BLaER1 (cell line): Measurements from ENCODE around the gene OR2A5.

ENCODE experiments used
- H3K27ac ChIP-seq: shearing (Covaris generic); formaldehyde crosslinking; 2 replicates; pipeline ENCODE4 v1.8.1; 2022
- H3K27me3 ChIP-seq: shearing (Covaris generic); formaldehyde crosslinking; 2 replicates; pipeline ENCODE4 v1.8.1; 2022
- H3K36me3 ChIP-seq: shearing (Covaris generic); formaldehyde crosslinking; 2 replicates; pipeline ENCODE4 v1.8.1; 2022
- H3K4me1 ChIP-seq: shearing (Covaris generic); formaldehyde crosslinking; 2 replicates; pipeline ENCODE4 v1.8.1; 2022
- H3K4me2 ChIP-seq: shearing (Covaris generic); formaldehyde crosslinking; 2 replicates; pipeline ENCODE4 v1.8.1; 2022
- H3K4me3 ChIP-seq: shearing (Covaris generic); formaldehyde crosslinking; 2 replicates; pipeline ENCODE4 v1.8.1; 2022
- H3K9ac ChIP-seq: shearing (Covaris generic); formaldehyde crosslinking; 2 replicates; pipeline ENCODE4 v1.8.1; 2022
- H3K9me3 ChIP-seq: shearing (Covaris generic); formaldehyde crosslinking; 2 replicates; pipeline ENCODE4 v1.8.1; 2022
- H4K20me1 ChIP-seq: shearing (Covaris generic); formaldehyde crosslinking; 2 replicates; pipeline ENCODE4 v1.8.1; 2022
- Cebpa-rat ChIP-seq: shearing (Covaris generic); IDR thresholded peaks from 2 replicates; pipeline ENCODE4 v1.8.1; 2022

The OR2A5 gene

GRCh38 chr7:144018065-144018464, 30.7 kb upstream of the OR2A5 start:
- no peak overlapping the region for H3K27ac ChIP-seq
- H3K4me2 ChIP-seq = no peak overlapping the region
- no peaks in the 10 kb centered on the region for H3K27me3 ChIP-seq
- no peaks in the 10 kb centered on the region for H3K4me1 ChIP-seq
- TF ChIP-seq Cebpa-rat = no peak
- H3K9ac ChIP-seq = no peak overlapping the region
- no peaks in the 10 kb centered on the region for H3K9me3 ChIP-seq
- no peaks in the 10 kb centered on the region for H4K20me1 ChIP-seq
- H3K4me3 ChIP-seq = no peak overlapping the region
- no peaks in the 10 kb centered on the region for H3K36me3 ChIP-seq

- Histone ChIP-seq H4K20me1 (no peaks in the 10 kb centered on the region), H3K4me1 (no peaks in the 10 kb centered on the region), H3K4me2 (no peak overlapping the region), H3K9me3 (no peaks in the 10 kb centered on the region), H3K27me3 (no peaks in the 10 kb centered on the region), H3K36me3 (no peaks in the 10 kb centered on the region), H3K9ac (no peak overlapping the region), H3K27ac (no peak overlapping the region), H3K4me3 (no peak overlapping the region)
- TF ChIP-seq Cebpa-rat = no peak
Observed at GRCh38 chr7:144019457-144019856, 29.3 kb upstream of the OR2A5 start.

GRCh38 chr7:144020340-144020739, 28.4 kb upstream of the OR2A5 start:
- Histone ChIP-seq H3K9ac (no peak overlapping the region), H3K9me3 (no peaks in the 10 kb centered on the region), H3K27ac (no peak overlapping the region), H3K4me3 (no peak overlapping the region), H3K4me2 (no peak overlapping the region), H4K20me1 (no peaks in the 10 kb centered on the region), H3K27me3 (no peaks in the 10 kb centered on the region), H3K4me1 (no peaks in the 10 kb centered on the region), H3K36me3 (no peaks in the 10 kb centered on the region)
- TF ChIP-seq Cebpa-rat = no peak

GRCh38 chr7:144022169-144022568, 26.6 kb upstream of the OR2A5 start:
- H3K27ac ChIP-seq = no peak overlapping the region
- H3K27me3 ChIP-seq = no peaks in the 10 kb centered on the region
- no peaks in the 10 kb centered on the region for H3K9me3 ChIP-seq
- no peaks in the 10 kb centered on the region for H4K20me1 ChIP-seq
- no peak overlapping the region for H3K9ac ChIP-seq
- no peak for TF ChIP-seq Cebpa-rat
- no peak overlapping the region for H3K4me3 ChIP-seq
- no peaks in the 10 kb centered on the region for H3K4me1 ChIP-seq
- H3K36me3 ChIP-seq = no peaks in the 10 kb centered on the region
- no peak overlapping the region for H3K4me2 ChIP-seq

- no peaks in the 10 kb centered on the region for H4K20me1 ChIP-seq
- no peaks in the 10 kb centered on the region for H3K27me3 ChIP-seq
- no peaks in the 10 kb centered on the region for H3K36me3 ChIP-seq
- no peak overlapping the region for H3K27ac ChIP-seq
- no peak overlapping the region for H3K4me2 ChIP-seq
- no peak overlapping the region for H3K4me3 ChIP-seq
- TF ChIP-seq Cebpa-rat = no peak
- no peak overlapping the region for H3K9ac ChIP-seq
- no peaks in the 10 kb centered on the region for H3K4me1 ChIP-seq
- H3K9me3 ChIP-seq = no peaks in the 10 kb centered on the region
Observed at GRCh38 chr7:144023171-144023827, 25.4 kb upstream of the OR2A5 start.

- no peaks in the 10 kb centered on the region for H3K36me3 ChIP-seq
- no peak overlapping the region for H3K4me3 ChIP-seq
- no peaks in the 10 kb centered on the region for H3K4me1 ChIP-seq
- no peaks in the 10 kb centered on the region for H4K20me1 ChIP-seq
- H3K27me3 ChIP-seq = no peaks in the 10 kb centered on the region
- H3K9ac ChIP-seq = no peak overlapping the region
- TF ChIP-seq Cebpa-rat = no peak
- no peak overlapping the region for H3K4me2 ChIP-seq
- H3K27ac ChIP-seq = no peak overlapping the region
- H3K9me3 ChIP-seq = no peaks in the 10 kb centered on the region
Observed at GRCh38 chr7:144024213-144024612, 24.5 kb upstream of the OR2A5 start.

GRCh38 chr7:144026203-144026883, 22.4 kb upstream of the OR2A5 start:
- H3K4me3 ChIP-seq = no peak overlapping the region
- no peaks in the 10 kb centered on the region for H4K20me1 ChIP-seq
- H3K4me2 ChIP-seq = no peak overlapping the region
- H3K27me3 ChIP-seq = no peaks in the 10 kb centered on the region
- H3K9ac ChIP-seq = no peak overlapping the region
- H3K9me3 ChIP-seq = no peaks in the 10 kb centered on the region
- no peaks in the 10 kb centered on the region for H3K4me1 ChIP-seq
- H3K27ac ChIP-seq = no peak overlapping the region
- H3K36me3 ChIP-seq = no peaks in the 10 kb centered on the region
- no peak for TF ChIP-seq Cebpa-rat

- H4K20me1 ChIP-seq = no peaks in the 10 kb centered on the region
- no peaks in the 10 kb centered on the region for H3K4me1 ChIP-seq
- H3K9me3 ChIP-seq = no peaks in the 10 kb centered on the region
- no peak overlapping the region for H3K4me2 ChIP-seq
- TF ChIP-seq Cebpa-rat = no peak
- H3K27ac ChIP-seq = no peak overlapping the region
- H3K36me3 ChIP-seq = no peaks in the 10 kb centered on the region
- H3K9ac ChIP-seq = no peak overlapping the region
- H3K27me3 ChIP-seq = no peaks in the 10 kb centered on the region
- H3K4me3 ChIP-seq = no peak overlapping the region
Observed at GRCh38 chr7:144027070-144027469, 21.7 kb upstream of the OR2A5 start.

- Histone ChIP-seq H3K36me3 (no peaks in the 10 kb centered on the region), H3K27me3 (no peaks in the 10 kb centered on the region), H4K20me1 (no peaks in the 10 kb centered on the region), H3K4me2 (no peak overlapping the region), H3K27ac (no peak overlapping the region), H3K4me3 (no peak overlapping the region), H3K4me1 (no peaks in the 10 kb centered on the region), H3K9me3 (no peaks in the 10 kb centered on the region), H3K9ac (no peak overlapping the region)
- no peak for TF ChIP-seq Cebpa-rat
Observed at GRCh38 chr7:144027974-144028373, 20.8 kb upstream of the OR2A5 start.

- no peaks in the 10 kb centered on the region for H3K9me3 ChIP-seq
- no peak overlapping the region for H3K4me2 ChIP-seq
- H3K36me3 ChIP-seq = no peaks in the 10 kb centered on the region
- TF ChIP-seq Cebpa-rat = no peak
- H3K9ac ChIP-seq = no peak overlapping the region
- H3K4me1 ChIP-seq = no peaks in the 10 kb centered on the region
- H4K20me1 ChIP-seq = no peaks in the 10 kb centered on the region
- H3K27me3 ChIP-seq = no peaks in the 10 kb centered on the region
- no peak overlapping the region for H3K27ac ChIP-seq
- no peak overlapping the region for H3K4me3 ChIP-seq
Observed at GRCh38 chr7:144028547-144028946, 20.2 kb upstream of the OR2A5 start.
